ENCODE measurements around the gene ADAMTS12.

- TF ChIP-seq POLR2A (IDR thresholded peaks at IDR 0.05; ENCODE audit: low read depth, low read length), result no peak
- no peak for TF ChIP-seq TAF1 (IDR thresholded peaks at IDR 0.05; ENCODE audit: low read depth, low read length)
These were observed 328.3 kb downstream of the ADAMTS12 start for GRCh38 chr5:33563530-33563929.
